GM04503 (cell line): Measurements from ENCODE around the gene PIP4K2B.

Experiments
- DNase-seq: peaks from one replicate; pipeline ENCODE4 v3.0.0-alpha.2; 2012; ENCODE audit warnings: low read depth

PIP4K2B gene

DNA sequence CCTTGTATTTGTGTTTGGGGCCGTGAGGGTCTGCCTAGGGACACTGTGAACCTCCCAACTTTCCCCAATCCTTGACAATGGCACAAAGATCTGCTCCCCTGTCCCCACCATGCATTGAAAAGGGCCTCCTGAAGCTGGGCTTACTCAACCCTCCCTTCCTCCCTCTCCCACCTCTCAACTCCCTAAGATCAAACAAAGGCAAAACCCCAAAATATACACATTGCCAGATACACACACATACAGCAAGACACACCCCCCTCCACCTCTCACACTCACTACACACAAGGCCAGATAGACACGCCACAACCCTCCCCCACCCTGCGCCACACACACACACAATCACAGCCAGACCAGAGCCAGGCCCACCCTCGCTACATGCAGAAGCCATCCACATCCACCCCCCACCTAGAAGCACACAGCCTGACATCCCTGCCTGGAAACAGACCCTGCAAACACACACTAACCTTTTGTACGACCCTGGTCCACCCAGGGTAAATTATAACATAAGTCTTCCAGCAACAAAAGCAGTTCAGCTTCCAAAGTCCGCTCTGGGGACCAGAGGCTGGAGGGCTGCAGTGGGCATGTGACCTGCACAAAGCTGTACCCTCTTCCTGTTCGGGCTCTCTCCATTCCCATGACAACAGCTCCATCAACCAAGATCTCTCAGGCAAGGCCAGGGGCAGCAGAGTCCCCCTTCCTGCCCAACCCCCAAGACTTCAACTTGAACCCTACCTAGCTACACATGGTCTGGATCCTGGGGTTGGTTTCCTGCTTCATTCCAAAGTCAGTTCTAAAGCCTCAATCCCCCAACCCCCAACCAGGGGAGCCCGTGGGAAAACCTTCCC is 53.1 kb downstream of the PIP4K2B start:
- no peak for DNase-seq

DNA sequence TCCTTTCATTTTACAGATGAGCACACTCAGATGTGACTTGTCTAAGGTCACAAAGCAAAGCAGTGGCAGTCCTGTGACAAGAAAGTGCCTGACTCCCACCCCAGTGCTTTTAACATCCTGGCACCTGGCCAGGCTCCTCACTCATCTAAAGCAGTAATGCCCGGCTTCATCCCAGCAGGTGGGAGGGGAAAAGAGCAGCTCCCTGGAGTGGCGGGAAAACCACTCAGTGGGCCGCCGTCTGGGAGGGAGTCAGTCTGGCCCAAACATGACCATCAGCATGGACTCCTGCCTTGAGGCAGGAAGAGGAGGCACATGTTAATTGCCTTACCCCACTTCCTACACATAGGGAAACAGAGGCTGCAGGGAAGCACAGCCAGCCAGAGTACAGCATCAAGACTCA is 53.8 kb downstream of the PIP4K2B start:
- DNase-seq: no peak

DNA sequence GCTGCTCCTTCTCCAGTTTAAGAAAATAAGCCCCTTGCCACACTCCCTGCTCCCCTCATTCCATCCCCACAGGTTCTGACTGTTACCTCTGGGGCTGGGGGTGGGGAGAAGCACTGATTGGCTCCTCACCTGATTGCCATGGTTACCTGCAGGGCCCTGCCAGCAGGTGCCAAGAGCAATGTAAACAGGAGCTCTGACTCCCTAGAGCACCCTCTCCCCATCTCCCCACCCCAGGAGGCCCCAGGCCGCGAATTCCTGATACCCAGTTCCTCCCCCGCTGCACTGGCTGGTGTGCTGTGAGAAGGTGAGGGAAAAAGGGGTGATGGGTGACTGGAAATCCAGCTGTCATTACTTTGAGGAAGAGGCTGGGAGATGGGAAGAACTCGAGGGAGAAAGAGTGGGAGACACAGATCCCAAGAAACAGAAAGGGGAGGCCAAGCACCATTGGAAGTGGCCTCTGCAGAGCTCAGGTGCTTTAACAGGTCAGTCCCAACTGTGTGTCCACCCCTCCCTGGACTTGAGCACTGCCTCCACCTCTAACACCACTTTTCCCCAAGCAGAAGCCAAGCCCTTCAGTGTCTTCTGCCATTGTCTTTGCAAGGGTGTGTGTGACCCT is 55.7 kb downstream of the PIP4K2B start:
- DNase-seq: no peak

DNA sequence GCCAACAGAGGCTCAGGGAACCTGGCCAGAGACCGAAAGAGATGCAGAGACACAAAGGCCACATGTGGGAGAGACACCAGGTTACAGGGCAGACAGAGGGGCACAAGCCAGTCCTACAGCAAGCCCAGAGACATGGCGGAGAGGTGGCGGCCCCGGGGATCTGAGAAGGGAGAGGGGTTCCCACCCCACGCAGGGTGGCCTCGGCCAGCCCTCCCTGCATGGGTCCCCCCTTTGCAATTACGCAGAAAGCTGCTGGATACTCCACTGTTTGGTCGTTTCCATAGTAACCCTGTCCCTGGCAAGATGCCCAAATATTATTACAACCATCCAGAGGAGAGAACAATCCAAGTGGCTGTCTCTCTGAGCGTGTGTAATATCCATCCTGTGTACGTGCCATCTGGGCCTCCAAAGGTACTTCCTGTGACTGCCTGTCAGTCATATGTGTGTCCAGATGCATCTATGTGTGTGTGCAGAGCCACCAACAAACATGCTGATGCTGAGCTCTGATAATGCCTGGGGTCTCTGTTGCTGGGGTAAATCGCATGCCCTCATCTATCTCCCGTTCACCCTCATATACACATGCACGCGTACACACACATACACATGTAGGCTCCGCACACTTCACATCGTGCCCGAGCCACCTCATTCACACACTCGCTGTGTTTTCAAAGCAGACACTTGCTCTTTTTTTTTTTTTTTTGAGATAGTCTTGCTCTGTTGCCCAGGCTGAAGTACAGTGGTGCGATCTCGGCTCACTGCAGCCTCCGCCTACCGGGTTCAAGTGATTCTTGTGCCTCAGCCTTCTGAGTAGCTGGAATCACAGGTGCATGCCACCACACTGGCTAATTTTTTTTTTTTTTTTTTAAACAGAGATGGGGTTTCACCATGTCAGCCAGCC is 56.7 kb downstream of the PIP4K2B start:
- peak; percentile 69 for DNase-seq

DNA sequence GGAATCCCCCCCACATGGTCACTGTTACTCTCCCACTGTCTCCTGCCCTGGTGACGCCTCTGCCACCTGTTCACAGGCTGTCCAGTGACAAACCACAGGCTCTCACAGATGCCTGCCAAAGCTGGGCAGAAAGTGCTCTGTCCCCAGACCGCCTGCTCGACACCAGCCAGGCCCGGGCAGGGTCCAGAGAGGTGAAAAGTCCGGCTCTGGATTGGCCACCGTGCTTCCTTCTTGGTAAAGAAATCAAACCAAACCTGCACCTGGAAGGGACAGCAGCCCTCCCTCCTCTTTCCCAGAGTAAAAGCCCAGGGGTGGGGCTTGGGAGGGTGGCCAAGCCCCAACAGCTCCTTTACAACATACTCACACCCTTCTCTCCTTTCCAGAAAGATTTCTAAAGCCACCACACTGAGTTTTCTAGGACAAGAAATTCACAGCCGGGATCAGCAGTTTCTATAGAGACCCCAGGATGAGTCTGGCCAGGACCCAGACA is 57.4 kb downstream of the PIP4K2B start:
- no peak for DNase-seq

DNA sequence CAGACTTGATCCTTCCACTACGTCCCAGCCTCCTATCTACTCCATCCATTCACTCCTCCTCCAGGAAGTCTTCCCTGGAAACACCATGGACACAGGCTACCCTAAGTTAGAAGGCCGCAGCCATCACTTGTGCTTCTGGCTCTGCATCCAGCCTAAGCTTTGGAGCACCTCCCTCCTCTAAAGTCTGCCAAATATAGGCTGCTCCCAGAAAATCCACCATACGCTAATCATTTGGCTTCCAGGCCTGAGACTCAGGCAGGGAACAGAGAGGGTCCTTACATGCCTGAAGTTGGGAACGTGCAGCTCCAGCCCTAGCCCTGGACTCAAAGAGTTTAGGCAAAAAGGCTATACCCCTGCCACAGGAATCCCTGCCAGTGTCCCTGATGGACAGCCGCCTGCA is 57.9 kb downstream of the PIP4K2B start:
- DNase-seq: no peak

DNA sequence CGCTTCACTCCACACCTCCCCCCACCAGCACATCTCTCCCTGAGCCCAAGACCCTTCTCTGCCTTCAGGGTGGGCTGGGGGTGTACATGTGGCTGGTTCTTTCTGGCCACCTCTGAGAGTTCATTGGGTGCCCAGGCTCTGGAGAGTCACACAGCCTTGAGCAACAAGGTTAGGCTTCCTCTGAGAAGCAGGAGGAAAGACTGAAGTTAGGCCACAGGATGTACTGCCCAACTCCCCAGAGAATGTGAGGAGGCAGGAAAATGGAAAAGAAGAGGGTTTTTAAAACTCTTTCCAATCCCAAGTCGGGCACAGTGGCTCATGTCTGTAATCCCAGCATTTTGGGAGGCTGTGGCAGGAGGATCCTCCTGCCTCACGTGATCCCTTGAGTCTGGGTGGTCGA is 58.5 kb downstream of the PIP4K2B start:
- no peak for DNase-seq

DNA sequence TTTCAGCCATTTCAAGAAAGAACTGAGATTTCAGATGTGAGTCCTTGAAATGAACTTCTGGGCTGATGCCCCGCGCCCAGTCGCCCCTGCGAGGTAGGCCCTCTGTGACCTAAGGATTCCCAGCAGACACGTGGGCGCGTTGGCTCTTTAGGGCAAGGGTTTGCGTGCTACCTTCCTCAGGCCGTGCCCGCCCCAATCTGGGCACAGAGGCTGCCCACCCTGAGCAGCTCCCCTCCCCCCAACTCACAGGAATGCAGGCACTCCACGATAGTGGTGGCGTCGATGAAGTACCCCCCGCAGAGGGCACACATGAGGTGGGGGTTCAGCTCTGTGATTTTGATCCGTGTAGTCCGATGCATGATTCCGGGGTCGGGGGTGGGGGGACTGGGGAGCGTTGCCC is 59.3 kb downstream of the PIP4K2B start:
- DNase-seq: no peak

DNA sequence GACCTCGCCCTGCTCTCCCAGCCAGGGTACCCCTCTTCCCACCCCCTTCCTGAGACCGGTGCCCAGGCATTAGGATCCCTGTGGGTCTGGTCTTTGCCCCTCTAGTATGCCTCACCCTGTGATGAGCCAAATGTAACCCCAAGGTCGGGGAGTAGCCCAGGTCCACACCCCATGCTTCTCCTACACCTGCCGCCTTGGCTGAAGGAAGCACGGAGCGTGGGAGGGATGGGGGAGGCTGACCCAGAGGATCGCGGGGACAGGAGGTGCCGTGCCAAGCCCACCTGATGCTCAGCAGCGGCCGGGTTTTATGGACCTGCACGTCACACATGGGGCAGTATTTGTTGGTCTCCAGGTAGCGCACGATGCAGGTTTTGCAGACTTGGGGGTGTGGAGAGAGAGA is 60.1 kb downstream of the PIP4K2B start:
- no peak for DNase-seq

DNA sequence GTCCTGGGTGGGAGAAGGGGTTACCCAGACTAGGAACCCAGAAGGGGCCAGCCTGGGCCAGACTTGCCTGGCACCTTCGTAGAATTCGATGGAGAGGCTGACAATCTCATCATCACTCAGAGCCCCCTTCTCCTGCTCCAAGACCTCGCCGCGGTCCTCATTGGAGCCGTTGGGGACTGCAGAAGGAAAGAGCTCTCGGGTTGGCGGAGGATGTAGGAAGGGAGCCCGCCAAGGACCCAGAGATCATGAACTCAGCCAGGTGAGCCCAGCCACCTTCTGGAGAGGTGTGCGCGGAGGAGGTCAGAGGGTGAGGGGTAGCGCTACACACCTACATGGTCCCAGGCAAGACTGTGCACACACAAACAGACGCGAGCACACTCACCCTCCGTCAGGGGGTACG is 60.7 kb downstream of the PIP4K2B start:
- DNase-seq: no peak

DNA sequence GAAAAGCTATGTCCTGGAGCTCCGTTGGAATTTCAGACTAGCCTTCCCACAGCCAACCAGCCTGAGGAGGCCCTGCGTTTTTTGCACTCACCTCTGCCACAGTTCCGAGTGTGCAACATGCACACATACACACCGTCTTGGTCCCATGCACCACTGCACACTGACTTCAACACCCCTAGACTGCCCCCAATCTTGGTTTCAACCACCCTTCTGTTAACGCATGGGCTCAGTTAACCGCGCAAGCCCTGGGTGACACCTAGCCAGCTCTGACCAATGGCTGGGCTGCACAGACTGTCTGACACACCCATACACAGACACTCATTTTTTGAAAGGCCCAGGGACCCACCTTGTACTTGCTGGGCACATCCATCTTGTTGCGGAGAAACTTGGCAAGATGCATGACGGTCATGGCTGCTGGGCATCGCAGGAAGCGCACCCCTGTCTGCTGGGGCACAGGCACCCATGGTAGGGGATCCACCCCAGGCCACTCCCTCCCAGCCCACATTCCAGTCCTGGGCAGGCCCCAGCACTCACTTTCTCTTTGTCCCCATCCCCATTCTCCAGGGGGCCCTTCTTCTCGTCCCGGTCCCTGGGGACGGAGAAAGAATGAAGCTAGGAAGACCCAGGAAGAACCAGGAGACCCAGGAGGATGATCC is 61.2 kb downstream of the PIP4K2B start:
- no peak for DNase-seq

DNA sequence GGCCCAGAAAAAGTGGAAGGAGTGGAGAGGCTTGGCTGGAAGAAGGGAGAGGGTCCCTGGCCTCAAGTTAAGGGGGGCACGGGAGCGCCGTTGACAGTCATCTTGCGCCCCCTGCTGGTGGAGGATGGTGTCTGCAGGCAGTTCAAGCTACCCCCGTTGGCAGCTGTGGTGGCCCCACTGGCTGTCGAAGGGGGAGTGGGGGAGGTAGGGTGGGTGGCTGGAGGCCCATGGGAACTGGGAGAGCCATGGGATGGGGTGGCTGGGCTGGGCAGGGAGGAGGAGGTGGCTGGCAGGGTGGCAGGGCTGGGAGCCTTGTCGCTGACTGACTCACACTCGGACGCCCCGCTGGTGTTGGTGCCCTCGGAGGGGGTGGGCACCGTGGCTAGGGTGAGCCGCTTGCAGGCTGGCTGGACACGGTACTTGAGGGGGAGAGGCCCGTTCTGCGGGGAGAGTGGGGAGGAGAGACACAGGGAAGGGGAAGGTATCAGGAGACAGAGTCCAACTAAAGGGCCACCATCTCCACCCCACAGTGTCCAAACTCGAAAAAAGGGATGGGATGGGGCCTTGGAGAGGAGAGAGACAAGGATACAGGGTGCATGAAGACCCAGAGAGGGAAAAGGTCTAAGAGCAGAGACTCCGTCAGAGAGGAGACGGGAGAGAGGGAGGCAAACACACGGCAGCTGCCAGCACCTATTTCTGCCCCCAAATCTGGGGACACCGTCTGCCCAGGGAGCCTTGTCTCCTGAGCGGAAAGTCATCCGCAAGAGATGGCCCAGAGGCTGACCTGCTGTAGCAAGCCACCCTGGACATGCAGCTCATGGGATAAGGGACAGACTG is 64.0 kb downstream of the PIP4K2B start:
- DNase-seq: no peak

DNA sequence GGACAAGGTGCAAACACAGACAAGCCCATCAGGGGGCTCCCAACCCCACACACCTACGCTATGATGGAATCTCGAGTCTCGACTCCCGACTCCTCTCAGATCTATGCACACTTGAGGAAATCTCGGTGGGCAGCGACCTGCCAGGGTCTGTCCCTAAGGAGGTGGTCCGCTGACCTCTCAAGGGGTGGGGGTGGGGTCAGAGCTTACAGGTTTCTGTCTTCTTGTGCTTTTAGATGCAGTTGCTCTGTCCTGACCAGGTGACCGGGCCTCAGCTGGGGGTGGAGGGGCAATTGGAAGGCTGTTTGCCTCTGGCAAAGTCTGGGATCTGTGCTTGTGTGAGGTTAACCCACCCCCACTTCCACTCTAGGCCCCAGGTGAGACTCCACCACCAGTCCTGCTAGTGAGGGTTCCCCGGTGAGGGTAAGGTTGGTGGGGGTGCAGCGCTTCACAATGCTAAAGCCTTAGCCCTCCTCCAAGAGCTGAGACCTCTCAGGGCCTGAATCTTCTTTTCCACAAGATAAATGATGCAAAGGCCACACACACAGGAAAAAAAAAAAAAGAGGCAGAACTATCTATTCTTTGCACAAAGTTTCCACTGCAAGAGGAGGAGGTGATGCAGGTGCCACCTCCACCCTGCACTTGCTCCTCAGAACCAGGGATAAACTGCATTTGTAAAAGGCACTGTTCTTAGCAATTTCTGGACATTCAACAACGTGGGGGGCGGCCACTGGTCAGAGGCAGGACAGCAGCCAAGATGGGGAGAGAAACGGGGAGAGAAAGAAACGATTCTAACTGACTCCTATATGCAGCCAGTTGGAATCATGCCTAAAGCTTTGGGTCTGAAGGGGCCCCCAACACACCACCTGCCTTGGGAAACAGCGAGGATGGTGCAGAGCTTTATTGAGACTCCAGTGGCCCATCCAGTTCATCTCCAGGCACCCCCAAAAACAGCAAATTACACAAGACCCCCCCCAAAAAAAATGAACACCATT is 65.1 kb downstream of the PIP4K2B start:
- DNase-seq: no peak

DNA sequence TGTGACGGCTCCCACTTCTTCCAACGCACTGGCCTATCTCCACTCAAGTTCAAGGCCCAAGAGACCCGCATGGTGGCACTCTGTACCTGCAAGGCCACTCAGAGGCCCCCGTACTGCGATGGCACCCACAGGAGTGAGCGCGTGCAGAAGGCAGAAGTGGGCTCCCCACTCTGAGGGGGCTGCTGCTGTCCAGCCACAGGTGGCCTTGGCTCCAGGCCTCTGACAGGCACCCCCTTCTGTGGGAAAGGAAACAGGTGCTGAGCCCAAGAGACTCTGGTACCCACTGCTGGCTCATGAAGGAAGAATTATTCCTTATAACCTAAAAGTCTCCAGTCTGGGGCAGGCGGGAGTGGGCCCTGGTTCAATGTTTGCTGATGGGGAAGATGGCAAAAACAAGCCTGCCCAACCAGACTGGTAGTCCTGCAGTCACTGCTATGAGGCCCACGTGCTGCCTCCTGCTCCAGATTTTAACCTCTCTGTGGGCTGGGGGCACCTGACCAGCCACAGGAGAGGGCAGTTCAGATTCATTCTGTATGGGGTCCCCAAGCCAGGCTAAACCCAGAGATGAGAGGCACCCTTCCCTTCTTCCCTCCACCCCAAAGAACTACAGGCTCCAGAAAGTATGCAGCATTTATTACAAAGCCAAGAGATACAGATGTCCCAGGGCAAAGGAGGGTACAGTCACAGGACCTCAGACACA is 65.9 kb downstream of the PIP4K2B start:
- DNase-seq: no peak

DNA sequence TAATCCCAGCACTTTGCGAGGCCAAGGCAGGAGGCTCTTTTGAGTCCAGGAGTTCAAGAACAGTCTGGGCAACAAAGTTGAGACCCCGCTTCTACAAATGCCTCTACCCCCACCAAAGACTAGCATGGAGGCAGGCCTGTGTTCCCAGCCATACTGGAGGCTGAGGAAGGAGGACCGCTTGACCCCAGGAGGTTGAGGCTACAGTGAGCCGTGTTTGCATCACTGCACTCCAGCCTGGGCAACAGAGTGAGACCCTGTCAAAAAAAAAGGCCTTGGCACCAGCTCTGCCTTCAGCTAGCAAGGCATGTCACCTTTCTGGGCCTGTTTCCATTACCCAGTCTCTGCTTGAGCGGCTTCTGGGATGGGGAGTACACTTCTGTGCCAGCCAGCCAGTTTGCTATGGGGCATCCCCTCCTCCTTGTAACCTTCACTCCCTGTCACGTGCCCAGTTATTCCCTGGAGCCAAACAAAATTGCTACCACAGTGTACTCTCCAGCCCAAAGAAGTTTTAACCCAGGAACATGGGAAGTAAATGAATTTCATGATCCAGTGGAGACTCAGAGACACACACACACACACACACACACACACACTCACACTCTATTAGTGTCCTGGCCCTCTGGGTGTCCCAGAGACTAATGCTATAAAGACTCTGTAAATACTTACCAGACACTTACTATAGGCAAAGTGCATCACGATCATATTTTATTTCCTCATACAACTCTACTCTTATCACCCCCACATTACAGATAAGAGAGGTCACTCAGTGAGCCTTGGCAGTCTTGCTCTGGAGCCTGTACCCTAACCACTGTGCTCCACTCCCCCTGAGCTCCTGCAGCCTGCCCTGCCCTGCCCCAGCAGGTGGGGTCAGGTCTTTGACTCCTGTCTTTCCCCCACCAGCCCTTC is 66.7 kb downstream of the PIP4K2B start:
- DNase-seq: no peak

DNA sequence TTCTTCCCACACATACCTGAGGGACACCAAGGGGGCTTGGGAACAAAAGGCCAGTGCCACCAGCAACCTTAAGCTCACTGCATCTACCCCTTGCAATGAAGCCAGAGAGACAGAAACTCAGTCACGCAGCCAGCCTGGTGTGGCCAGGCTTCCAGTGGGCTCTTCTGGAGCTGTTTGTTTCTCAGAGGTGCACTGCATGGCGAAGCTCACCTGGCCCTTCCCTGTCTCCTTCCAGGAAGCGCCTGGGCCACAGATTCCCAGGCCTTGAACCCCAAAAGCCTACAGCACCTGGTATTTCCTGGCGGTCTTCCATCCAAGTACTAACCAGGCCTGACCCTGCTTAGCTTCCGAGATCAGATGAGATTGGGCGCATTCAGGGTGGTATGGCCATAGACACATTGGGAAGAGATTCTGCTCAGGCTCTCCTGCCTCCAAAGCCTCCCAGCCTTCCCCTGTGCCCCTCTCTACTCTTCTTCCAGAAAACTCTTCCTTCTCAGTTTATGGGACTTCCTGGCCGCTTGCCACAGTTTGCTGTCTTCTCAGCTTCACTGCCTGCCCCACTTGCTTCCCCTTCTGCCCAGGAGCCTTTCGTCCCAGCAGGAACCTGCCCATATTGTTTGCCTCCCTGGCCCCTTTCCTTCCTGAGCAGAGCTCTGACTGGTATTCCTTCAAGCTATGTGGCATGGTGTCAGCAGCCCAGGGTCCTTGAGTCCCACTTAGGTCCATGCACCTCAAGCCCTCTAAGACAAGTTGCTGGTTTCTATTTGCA is 67.6 kb downstream of the PIP4K2B start:
- DNase-seq: no peak
